ENCODE measurements around the gene CSHL1.
"Not testable (repeated sequence)": the region's sequence is repeated elsewhere in the genome, so short reads cannot be mapped to it uniquely, and the experiment has no call there.

CSHL1 gene

GRCh38 chr17:63927464-63928171, 16.6 kb upstream of the CSHL1 start:
- DNase-seq (ENCODE audit: insufficient read length) (no peak), FAIRE-seq (peak; percentile 60)
- TF ChIP-seq TAF1 (IDR thresholded peaks at IDR 0.05; ENCODE audit: borderline replicate concordance, low read depth, low read length) (no peak), POLR2A (IDR thresholded peaks at IDR 0.05; ENCODE audit: low read depth, low read length) (peak; percentile 23; the same call in 1 of the 2 replicates)

- no peak for FAIRE-seq
- no peak for TF ChIP-seq POLR2AphosphoS5 (IDR thresholded peaks at IDR 0.05; ENCODE audit: low read depth, low read length)
- no peak for TF ChIP-seq POLR2A (IDR thresholded peaks at IDR 0.05; ENCODE audit: low read depth, low read length)
- TF ChIP-seq TAF1 (IDR thresholded peaks at IDR 0.05; ENCODE audit: borderline replicate concordance, low read depth, low read length): no peak
- no peak for DNase-seq (ENCODE audit: insufficient read length)
These were observed 15.1 kb upstream of the CSHL1 start for GRCh38 chr17:63926164-63926563.

GRCh38 chr17:63925615-63926014, 14.6 kb upstream of the CSHL1 start:
- FAIRE-seq (no peak), DNase-seq (ENCODE audit: insufficient read length) (no peak)
- TF ChIP-seq TAF1 (IDR thresholded peaks at IDR 0.05; ENCODE audit: borderline replicate concordance, low read depth, low read length) (no peak), POLR2A (IDR thresholded peaks at IDR 0.05; ENCODE audit: low read depth, low read length) (no peak), POLR2AphosphoS5 (IDR thresholded peaks at IDR 0.05; ENCODE audit: low read depth, low read length) (no peak)

- peak; percentile 87 for FAIRE-seq
- DNase-seq (ENCODE audit: insufficient read length): not testable (repeated sequence)
These were observed 11.3 kb upstream of the CSHL1 start for GRCh38 chr17:63922402-63922801.

- not testable (repeated sequence) for DNase-seq (ENCODE audit: insufficient read length); FAIRE-seq
These were observed 9.7 kb upstream of the CSHL1 start for GRCh38 chr17:63920779-63921178.

GRCh38 chr17:63920050-63920449, 9.0 kb upstream of the CSHL1 start:
- DNase-seq (ENCODE audit: insufficient read length); FAIRE-seq: not testable (repeated sequence)

GRCh38 chr17:63919311-63919723, 8.3 kb upstream of the CSHL1 start:
- no peak for TF ChIP-seq POLR2A (IDR thresholded peaks at IDR 0.05; ENCODE audit: low read depth, low read length)
- no peak for TF ChIP-seq POLR2AphosphoS5 (IDR thresholded peaks at IDR 0.05; ENCODE audit: low read depth, low read length)
- no peak for TF ChIP-seq TAF1 (IDR thresholded peaks at IDR 0.05; ENCODE audit: borderline replicate concordance, low read depth, low read length)
- DNase-seq (ENCODE audit: insufficient read length) (peak; percentile 85), FAIRE-seq (peak; percentile 67)

- FAIRE-seq; DNase-seq (ENCODE audit: insufficient read length): not testable (repeated sequence)
These were observed 7.8 kb upstream of the CSHL1 start, which contains the start of gene GH1 for GRCh38 chr17:63918789-63919305. Gene GH1, minus strand, starts transcription at chr17:63918839. Its CDS starts 63 bp downstream, at chr17:63918776.

GRCh38 chr17:63918305-63918704, 7.2 kb upstream of the CSHL1 start:
- FAIRE-seq (no peak), DNase-seq (ENCODE audit: insufficient read length) (no peak)
- no peak for TF ChIP-seq POLR2A (IDR thresholded peaks at IDR 0.05; ENCODE audit: low read depth, low read length)

- FAIRE-seq: no peak
- DNase-seq (ENCODE audit: insufficient read length): no peak
- no peak for TF ChIP-seq POLR2A (IDR thresholded peaks at IDR 0.05; ENCODE audit: low read depth, low read length)
- no peak for TF ChIP-seq POLR2AphosphoS5 (IDR thresholded peaks at IDR 0.05; ENCODE audit: low read depth, low read length)
- TF ChIP-seq TAF1 (IDR thresholded peaks at IDR 0.05; ENCODE audit: borderline replicate concordance, low read depth, low read length): no peak
These were observed 6.6 kb upstream of the CSHL1 start for GRCh38 chr17:63917646-63918045.

GRCh38 chr17:63917206-63917605, 6.1 kb upstream of the CSHL1 start:
- FAIRE-seq; DNase-seq (ENCODE audit: insufficient read length): not testable (repeated sequence)

GRCh38 chr17:63916566-63917185, 5.6 kb upstream of the CSHL1 start:
- FAIRE-seq: no peak
- no peak for DNase-seq (ENCODE audit: insufficient read length)
- no peak for TF ChIP-seq TAF1 (IDR thresholded peaks at IDR 0.05; ENCODE audit: borderline replicate concordance, low read depth, low read length)
- no peak for TF ChIP-seq POLR2A (IDR thresholded peaks at IDR 0.05; ENCODE audit: low read depth, low read length)
- TF ChIP-seq POLR2AphosphoS5 (IDR thresholded peaks at IDR 0.05; ENCODE audit: low read depth, low read length): no peak

- FAIRE-seq: peak; percentile 90
- DNase-seq (ENCODE audit: insufficient read length): not testable (repeated sequence)
These were observed 4.7 kb upstream of the CSHL1 start for GRCh38 chr17:63915753-63916152.

Data from GM12892 (cell line).